Sciatic nerve (tissue), 2 donors: ENCODE data around the gene SPAM1. TPM values are rescaled to one million over a fixed set of nuclear protein-coding genes. Genes with fewer than 3 reads are reported as not detected.
"Not testable (repeated sequence)": the region's sequence is repeated elsewhere in the genome, so short reads cannot be mapped to it uniquely, and the experiment has no call there.

ENCODE experiments used
- ATAC-seq: fragments of 200-7000 bp; cut with Tn5 transposase; one replicate; pipeline ENCODE4 v1.9.1; 2020; ENCODE audit warnings: mild to moderate bottlenecking, moderate library complexity
- DNase-seq: peaks from one replicate; pipeline ENCODE4 v3.0.0-alpha.2; 2020; ENCODE audit warnings: low spot score
- intact Hi-C: fragments of 100-400 bp; cut with DNase I; formaldehyde crosslinking; loops from one replicate; pipeline ENCODE4 v1.14.2; 2022
- total RNA-seq: library from RNA; stranded (reverse); fragmentation: NEBNext Ultra II Directional; extraction: Animal tissue kit (Norgen Biotek cat#: 25700); gene quantifications from one replicate; pipeline ENCODE4 v1.2.1, GENCODE V29; 2021
- donor health status: DM: no; HTN: no; CAD: no.
- donor health status: DM: no; HTN: no; CAD: no.

Gene SPAM1
- total RNA-seq, result not detected

- intact Hi-C loops, result no loop called here
Measured at GRCh38 chr7:123924941-123925340, at the start of gene SPAM1. Gene SPAM1, plus strand, starts transcription at chr7:123925241. Its CDS starts 28,330 bp downstream, at chr7:123953571.

GRCh38 chr7:123876557-123877256, 48.3 kb upstream of the SPAM1 start:
- intact Hi-C loops, result loop anchor here (10.0 kb wide), 1 partner anchor 82 kb away; no protein-coding TSS in a partner anchor
- no peak for ATAC-seq
- no peak for DNase-seq

More at GRCh38 chr7:123924941-123925340, at the start of gene SPAM1:
- no peak for DNase-seq
- no peak for ATAC-seq

- ATAC-seq, result no peak
- intact Hi-C loops, result loop anchor here (10.0 kb wide), 1 partner anchor 85 kb away; no protein-coding TSS in a partner anchor
- DNase-seq, result no peak
Measured at GRCh38 chr7:123879628-123880027, 45.4 kb upstream of the SPAM1 start.

- intact Hi-C loops, result no loop called here
- DNase-seq, result no peak
- no peak for ATAC-seq
Measured at GRCh38 chr7:123881300-123881699, 43.7 kb upstream of the SPAM1 start.

GRCh38 chr7:123883154-123883553, 41.9 kb upstream of the SPAM1 start:
- intact Hi-C loops, result no loop called here
- ATAC-seq (no peak), DNase-seq (no peak)

- DNase-seq (no peak), ATAC-seq (no peak)
- intact Hi-C loops, result no loop called here
Measured at GRCh38 chr7:123888192-123888591, 36.8 kb upstream of the SPAM1 start.

GRCh38 chr7:123894753-123895152, 30.3 kb upstream of the SPAM1 start:
- DNase-seq, ATAC-seq, intact Hi-C loops: not testable (repeated sequence)

GRCh38 chr7:123901101-123901500, 23.9 kb upstream of the SPAM1 start:
- no peak for DNase-seq
- intact Hi-C loops, result no loop called here
- no peak for ATAC-seq

GRCh38 chr7:123905714-123906113, 19.3 kb upstream of the SPAM1 start:
- intact Hi-C loops, result no loop called here
- ATAC-seq (no peak), DNase-seq (no peak)

- DNase-seq, result no peak
- peak; percentile 28 for ATAC-seq
- intact Hi-C loops, result no loop called here
Measured at GRCh38 chr7:123916240-123916724, 8.8 kb upstream of the SPAM1 start.

- intact Hi-C loops, result no loop called here
- ATAC-seq, result no peak
- DNase-seq, result no peak
Measured at GRCh38 chr7:123917878-123918277, 7.2 kb upstream of the SPAM1 start.

GRCh38 chr7:123918309-123918708, 6.7 kb upstream of the SPAM1 start:
- DNase-seq (no peak), ATAC-seq (no peak)
- intact Hi-C loops, result no loop called here

GRCh38 chr7:123923599-123923998, 1.4 kb upstream of the SPAM1 start:
- ATAC-seq, result no peak
- DNase-seq, result no peak
- intact Hi-C loops, result no loop called here

GRCh38 chr7:123929107-123929506, 4.1 kb downstream of the SPAM1 start:
- DNase-seq, result no peak
- intact Hi-C loops, result no loop called here
- ATAC-seq, result no peak

GRCh38 chr7:123929655-123930054, 4.6 kb downstream of the SPAM1 start:
- no peak for ATAC-seq
- no peak for DNase-seq
- intact Hi-C loops, result no loop called here

GRCh38 chr7:123935436-123936381, 10.7 kb downstream of the SPAM1 start:
- intact Hi-C loops, result no loop called here
- no peak for DNase-seq
- no peak for ATAC-seq

GRCh38 chr7:123936388-123936787, 11.3 kb downstream of the SPAM1 start:
- intact Hi-C loops, result no loop called here
- DNase-seq (no peak), ATAC-seq (no peak)

GRCh38 chr7:123939784-123940183, 14.7 kb downstream of the SPAM1 start:
- intact Hi-C loops, result no loop called here
- no peak for ATAC-seq
- DNase-seq, result no peak

GRCh38 chr7:123941391-123942180, 16.5 kb downstream of the SPAM1 start:
- ATAC-seq, result no peak
- DNase-seq, result no peak
- intact Hi-C loops, result no loop called here
